WTC11 (cell line): ENCODE measurements around the gene SLC17A8. TPM values are rescaled to one million over a fixed set of nuclear protein-coding genes. Genes with fewer than 3 reads are reported as not detected.

Experiments
- ATAC-seq: fragments of 200-7000 bp; cut with Tn5 transposase; 2 replicates; pipeline ENCODE4 v1.10.0; 2021; ENCODE audit warnings: mild to moderate bottlenecking, moderate library complexity
- CTCF ChIA-PET: fragments of 300-600 bp; sonication (Branson Sonifier 250); formaldehyde crosslinking; loops from one replicate; lab custom pipeline; 2021; ENCODE audit warnings: antibody characterized with exemption; lab: Charles Lee
- POLR2A ChIA-PET: fragments of 350-600 bp; sonication (Branson Sonifier 250); formaldehyde crosslinking; loops from one replicate; lab custom pipeline; 2021; ENCODE audit warnings: antibody characterized with exemption; lab: Charles Lee
- DNase-seq: peaks from one replicate; pipeline ENCODE4 v3.0.0; 2021; ENCODE audit warnings: low spot score
- H3K27ac Mint-ChIP-seq: 2 replicates; pipeline ENCODE4 v1.8.0; 2021; ENCODE audit warnings: mixed read lengths
- H3K27me3 Mint-ChIP-seq: 2 replicates; pipeline ENCODE4 v1.8.0; 2021; ENCODE audit warnings: low read depth, mild to moderate bottlenecking, moderate library complexity, mixed read lengths
- H3K36me3 Mint-ChIP-seq: 2 replicates; pipeline ENCODE4 v1.8.0; 2021; ENCODE audit warnings: mixed read lengths
- H3K4me1 Mint-ChIP-seq: 2 replicates; pipeline ENCODE4 v1.8.0; 2022; ENCODE audit warnings: mixed read lengths
- H3K4me3 Mint-ChIP-seq: 2 replicates; pipeline ENCODE4 v1.8.0; 2021; ENCODE audit warnings: mild to moderate bottlenecking, moderate library complexity, mixed read lengths
- H3K9me3 Mint-ChIP-seq: 2 replicates; pipeline ENCODE4 v1.8.0; 2021; ENCODE audit warnings: mixed read lengths
- CBFB ChIP-seq: sonication (generic); formaldehyde crosslinking; IDR thresholded peaks from 2 replicates; pipeline ENCODE4 v1.8.1; 2022; ENCODE audit warnings: mild to moderate bottlenecking, low read depth, missing genetic modification reagents
- CREB1 ChIP-seq: sonication (generic); formaldehyde crosslinking; IDR thresholded peaks from 2 replicates; pipeline ENCODE4 v1.8.0; 2023; ENCODE audit warnings: mild to moderate bottlenecking, missing genetic modification reagents
- ELF4 ChIP-seq: sonication (generic); formaldehyde crosslinking; IDR thresholded peaks from 2 replicates; pipeline ENCODE4 v1.8.1; 2022; ENCODE audit warnings: low read depth, mild to moderate bottlenecking, moderate library complexity, missing genetic modification reagents
- ETV6 ChIP-seq: sonication (generic); formaldehyde crosslinking; IDR thresholded peaks from 2 replicates; pipeline ENCODE4 v1.8.1; 2022; ENCODE audit warnings: mild to moderate bottlenecking, missing genetic modification reagents
- FOXP1 ChIP-seq: sonication (generic); formaldehyde crosslinking; IDR thresholded peaks from 2 replicates; pipeline ENCODE4 v1.8.0; 2022; ENCODE audit warnings: missing genetic modification reagents, mild to moderate bottlenecking, moderate library complexity, borderline replicate concordance
- GTF2I ChIP-seq: fragments of 250-450 bp; sonication (Bioruptor Pico); conservative IDR thresholded peaks from 2 replicates; pipeline ENCODE4 v1.4.0; 2021; ENCODE audit warnings: mild to moderate bottlenecking
- JUN ChIP-seq: sonication (generic); formaldehyde crosslinking; IDR thresholded peaks from 2 replicates; pipeline ENCODE4 v1.8.0; 2023; ENCODE audit warnings: mild to moderate bottlenecking, missing genetic modification reagents
- NR1H2 ChIP-seq: sonication (generic); formaldehyde crosslinking; IDR thresholded peaks from 2 replicates; pipeline ENCODE4 v1.9.0; 2021; ENCODE audit warnings: mild to moderate bottlenecking, moderate library complexity, missing genetic modification reagents
- RELA ChIP-seq: sonication (generic); formaldehyde crosslinking; IDR thresholded peaks from 2 replicates; pipeline ENCODE4 v1.8.1; 2022; ENCODE audit warnings: missing genetic modification reagents, mild to moderate bottlenecking, borderline replicate concordance
- SMAD4 ChIP-seq: sonication (generic); formaldehyde crosslinking; IDR thresholded peaks from 2 replicates; pipeline ENCODE4 v1.8.0; 2022; ENCODE audit warnings: mild to moderate bottlenecking, missing genetic modification reagents
- ZNF138 ChIP-seq: sonication (generic); formaldehyde crosslinking; conservative IDR thresholded peaks from 2 replicates; pipeline ENCODE4 v1.8.1; 2022; ENCODE audit warnings: mild to moderate bottlenecking, moderate library complexity, missing genetic modification reagents
- ZNF317 ChIP-seq: sonication (generic); formaldehyde crosslinking; IDR thresholded peaks from 2 replicates; pipeline ENCODE4 v1.8.1; 2023; ENCODE audit warnings: low read depth, mild to moderate bottlenecking, moderate library complexity, missing genetic modification reagents, borderline replicate concordance
- total RNA-seq: library from RNA; stranded (reverse); gene quantifications from 3 replicates; pipeline ENCODE4 v1.2.3, GENCODE V29; 2021
- TF ChIP-seq, protein P1 (sequence below): sonication (generic); formaldehyde crosslinking; IDR thresholded peaks from 2 replicates; pipeline ENCODE4 v1.8.1; 2022; ENCODE audit warnings: low read depth, missing genetic modification reagents, borderline replicate concordance
- TF ChIP-seq, protein P2 (sequence below): fragments of 250-450 bp; sonication (Bioruptor Pico); IDR thresholded peaks from 2 replicates; pipeline ENCODE4 v1.9.0; 2021; ENCODE audit warnings: mild to moderate bottlenecking
- TF ChIP-seq, protein P3 (sequence below): fragments of 250-450 bp; sonication (Bioruptor Pico); IDR thresholded peaks from 2 replicates; pipeline ENCODE4 v1.9.0; 2021; ENCODE audit warnings: mild to moderate bottlenecking
- TF ChIP-seq, protein P4 (sequence below): fragments of 250-450 bp; sonication (Bioruptor Pico); IDR thresholded peaks from 2 replicates; pipeline ENCODE4 v2.1.2; 2022; ENCODE audit warnings: mild to moderate bottlenecking, moderate library complexity
- TF ChIP-seq, protein P5 (sequence below): sonication (generic); formaldehyde crosslinking; IDR thresholded peaks from 2 replicates; pipeline ENCODE4 v1.8.1; 2022; ENCODE audit warnings: mild to moderate bottlenecking, moderate library complexity, missing genetic modification reagents

SLC17A8 gene
- total RNA-seq, 1 experiment from 2014 or later, result 0.26 TPM

DNA sequence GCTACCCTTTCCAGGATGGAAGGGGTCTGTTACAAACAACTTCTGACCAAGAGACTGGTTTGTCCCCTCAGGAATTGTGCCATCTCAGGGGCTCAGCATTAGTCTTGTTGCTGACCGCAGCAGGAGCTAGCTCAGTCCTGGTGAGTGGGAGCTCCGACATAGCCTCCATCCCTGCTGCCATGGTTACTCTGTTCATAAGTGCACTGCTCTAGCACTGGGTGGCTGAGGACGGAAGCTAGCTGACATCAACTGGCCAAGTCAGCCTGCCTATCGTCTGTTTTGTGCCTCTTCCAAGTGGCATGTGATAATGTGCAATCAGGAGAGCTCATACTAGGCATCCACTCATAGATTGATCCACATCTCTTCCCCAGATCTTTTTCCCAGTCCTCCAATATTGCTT lies 7.5 kb downstream of the SLC17A8 start:
- Mint-ChIP-seq H3K9me3 (peaks cover under 1% of the 10 kb centered on the region; the same call in 1 of the 2 replicates), H3K36me3 (peaks cover under 1% of the 10 kb centered on the region), H3K4me3 (no peak overlapping the region), H3K27ac (no peak overlapping the region), H3K27me3 (peaks cover 4% of the 10 kb centered on the region; the same call in 1 of the 2 replicates), H3K4me1 (peaks cover 6% of the 10 kb centered on the region; the same call in 1 of the 2 replicates)
- CTCF ChIA-PET, result interaction anchor here (2.7 kb wide), 1 partner anchor 40 kb away, joined by 11 read pairs; no protein-coding TSS in a partner anchor
- DNase-seq (no peak), ATAC-seq (no peak)
- POLR2A ChIA-PET, result no interaction called here
- TF ChIP-seq JUN (CRISPR knock-in tag) (no peak), NR1H2 (CRISPR knock-in tag) (no peak), GTF2I (CRISPR knock-in tag) (no peak), ZNF317 (no peak), ELF4 (CRISPR knock-in tag) (no peak)
- TF ChIP-seq, protein P1, sequence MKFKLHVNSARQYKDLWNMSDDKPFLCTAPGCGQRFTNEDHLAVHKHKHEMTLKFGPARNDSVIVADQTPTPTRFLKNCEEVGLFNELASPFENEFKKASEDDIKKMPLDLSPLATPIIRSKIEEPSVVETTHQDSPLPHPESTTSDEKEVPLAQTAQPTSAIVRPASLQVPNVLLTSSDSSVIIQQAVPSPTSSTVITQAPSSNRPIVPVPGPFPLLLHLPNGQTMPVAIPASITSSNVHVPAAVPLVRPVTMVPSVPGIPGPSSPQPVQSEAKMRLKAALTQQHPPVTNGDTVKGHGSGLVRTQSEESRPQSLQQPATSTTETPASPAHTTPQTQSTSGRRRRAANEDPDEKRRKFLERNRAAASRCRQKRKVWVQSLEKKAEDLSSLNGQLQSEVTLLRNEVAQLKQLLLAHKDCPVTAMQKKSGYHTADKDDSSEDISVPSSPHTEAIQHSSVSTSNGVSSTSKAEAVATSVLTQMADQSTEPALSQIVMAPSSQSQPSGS (CRISPR knock-in tag), result no peak
- TF ChIP-seq, protein P2, sequence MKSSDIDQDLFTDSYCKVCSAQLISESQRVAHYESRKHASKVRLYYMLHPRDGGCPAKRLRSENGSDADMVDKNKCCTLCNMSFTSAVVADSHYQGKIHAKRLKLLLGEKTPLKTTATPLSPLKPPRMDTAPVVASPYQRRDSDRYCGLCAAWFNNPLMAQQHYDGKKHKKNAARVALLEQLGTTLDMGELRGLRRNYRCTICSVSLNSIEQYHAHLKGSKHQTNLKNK, result no peak
- TF ChIP-seq, protein P3, sequence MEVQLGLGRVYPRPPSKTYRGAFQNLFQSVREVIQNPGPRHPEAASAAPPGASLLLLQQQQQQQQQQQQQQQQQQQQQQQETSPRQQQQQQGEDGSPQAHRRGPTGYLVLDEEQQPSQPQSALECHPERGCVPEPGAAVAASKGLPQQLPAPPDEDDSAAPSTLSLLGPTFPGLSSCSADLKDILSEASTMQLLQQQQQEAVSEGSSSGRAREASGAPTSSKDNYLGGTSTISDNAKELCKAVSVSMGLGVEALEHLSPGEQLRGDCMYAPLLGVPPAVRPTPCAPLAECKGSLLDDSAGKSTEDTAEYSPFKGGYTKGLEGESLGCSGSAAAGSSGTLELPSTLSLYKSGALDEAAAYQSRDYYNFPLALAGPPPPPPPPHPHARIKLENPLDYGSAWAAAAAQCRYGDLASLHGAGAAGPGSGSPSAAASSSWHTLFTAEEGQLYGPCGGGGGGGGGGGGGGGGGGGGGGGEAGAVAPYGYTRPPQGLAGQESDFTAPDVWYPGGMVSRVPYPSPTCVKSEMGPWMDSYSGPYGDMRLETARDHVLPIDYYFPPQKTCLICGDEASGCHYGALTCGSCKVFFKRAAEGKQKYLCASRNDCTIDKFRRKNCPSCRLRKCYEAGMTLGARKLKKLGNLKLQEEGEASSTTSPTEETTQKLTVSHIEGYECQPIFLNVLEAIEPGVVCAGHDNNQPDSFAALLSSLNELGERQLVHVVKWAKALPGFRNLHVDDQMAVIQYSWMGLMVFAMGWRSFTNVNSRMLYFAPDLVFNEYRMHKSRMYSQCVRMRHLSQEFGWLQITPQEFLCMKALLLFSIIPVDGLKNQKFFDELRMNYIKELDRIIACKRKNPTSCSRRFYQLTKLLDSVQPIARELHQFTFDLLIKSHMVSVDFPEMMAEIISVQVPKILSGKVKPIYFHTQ (CRISPR knock-in tag), result no peak
- TF ChIP-seq, all 79 proteins: peak for 0

DNA sequence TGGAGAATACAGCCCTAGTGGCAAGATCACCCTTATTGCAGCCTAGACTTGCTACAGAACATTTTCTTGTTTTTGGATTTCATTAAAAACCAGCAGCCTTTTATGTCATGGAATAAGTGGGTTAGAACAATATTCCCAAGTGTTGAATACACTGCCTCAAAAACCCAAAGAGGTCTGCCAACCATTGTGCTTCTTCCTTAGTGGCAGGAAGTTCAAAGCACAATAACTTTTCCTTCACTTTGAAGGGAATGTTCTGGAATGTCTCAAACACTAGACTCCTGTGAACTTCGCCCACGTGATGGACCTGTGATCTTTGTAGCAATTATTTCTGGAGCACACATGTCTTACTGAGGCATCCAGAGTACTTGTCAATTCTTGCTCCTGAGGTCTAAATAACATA lies 8.5 kb downstream of the SLC17A8 start:
- ChIA-PET POLR2A (no interaction called here), CTCF (interaction anchor here (1.7 to 2.7 kb wide), 2 partner anchors 39 to 40 kb away, joined by 4 to 11 read pairs; no protein-coding TSS in a partner anchor)
- Mint-ChIP-seq H3K27me3 (peaks cover 5% of the 10 kb centered on the region), H3K27ac (no peak overlapping the region), H3K9me3 (peaks cover 5% of the 10 kb centered on the region), H3K4me3 (no peak overlapping the region), H3K4me1 (peaks cover 10% of the 10 kb centered on the region), H3K36me3 (peaks cover 5% of the 10 kb centered on the region)
- TF ChIP-seq FOXP1 (CRISPR knock-in tag) (no peak), ZNF138 (CRISPR knock-in tag) (no peak), SMAD4 (CRISPR knock-in tag) (no peak), CREB1 (no peak), CBFB (no peak)
- TF ChIP-seq, protein P4, sequence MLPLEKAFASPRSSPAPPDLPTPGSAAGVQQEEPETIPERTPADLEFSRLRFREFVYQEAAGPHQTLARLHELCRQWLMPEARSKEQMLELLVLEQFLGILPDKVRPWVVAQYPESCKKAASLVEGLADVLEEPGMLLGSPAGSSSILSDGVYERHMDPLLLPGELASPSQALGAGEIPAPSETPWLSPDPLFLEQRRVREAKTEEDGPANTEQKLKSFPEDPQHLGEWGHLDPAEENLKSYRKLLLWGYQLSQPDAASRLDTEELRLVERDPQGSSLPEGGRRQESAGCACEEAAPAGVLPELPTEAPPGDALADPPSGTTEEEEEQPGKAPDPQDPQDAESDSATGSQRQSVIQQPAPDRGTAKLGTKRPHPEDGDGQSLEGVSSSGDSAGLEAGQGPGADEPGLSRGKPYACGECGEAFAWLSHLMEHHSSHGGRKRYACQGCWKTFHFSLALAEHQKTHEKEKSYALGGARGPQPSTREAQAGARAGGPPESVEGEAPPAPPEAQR (CRISPR knock-in tag), result no peak
- no peak for DNase-seq
- ATAC-seq, result no peak

DNA sequence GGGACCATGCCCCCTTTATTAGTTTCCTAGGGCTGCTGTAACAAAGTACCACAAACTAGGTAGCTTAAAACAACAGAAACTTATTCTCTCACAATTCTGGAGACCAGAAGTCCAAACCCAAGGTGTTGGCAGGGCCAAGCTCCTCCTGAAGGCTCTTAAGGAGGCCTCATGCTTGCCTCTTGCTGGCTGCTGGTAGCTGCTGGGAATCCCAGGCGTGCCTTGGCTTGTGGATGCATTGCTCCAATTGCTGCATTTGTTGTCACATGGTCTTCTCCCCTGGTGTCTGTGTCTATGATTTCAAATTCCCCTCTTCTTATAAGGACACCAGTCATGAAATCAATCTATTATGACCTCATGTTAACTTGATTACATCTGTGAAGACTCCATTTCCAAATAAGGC lies 11.2 kb downstream of the SLC17A8 start:
- H3K4me3 Mint-ChIP-seq, result no peak overlapping the region
- DNase-seq (no peak), ATAC-seq (no peak)
- no peak overlapping the region for H3K27ac Mint-ChIP-seq
- ChIA-PET POLR2A (no interaction called here), CTCF (no interaction called here)
- peaks cover 28% of the 10 kb centered on the region for H3K4me1 Mint-ChIP-seq
- TF ChIP-seq RELA (CRISPR knock-in tag), result no peak
- TF ChIP-seq, protein P5, sequence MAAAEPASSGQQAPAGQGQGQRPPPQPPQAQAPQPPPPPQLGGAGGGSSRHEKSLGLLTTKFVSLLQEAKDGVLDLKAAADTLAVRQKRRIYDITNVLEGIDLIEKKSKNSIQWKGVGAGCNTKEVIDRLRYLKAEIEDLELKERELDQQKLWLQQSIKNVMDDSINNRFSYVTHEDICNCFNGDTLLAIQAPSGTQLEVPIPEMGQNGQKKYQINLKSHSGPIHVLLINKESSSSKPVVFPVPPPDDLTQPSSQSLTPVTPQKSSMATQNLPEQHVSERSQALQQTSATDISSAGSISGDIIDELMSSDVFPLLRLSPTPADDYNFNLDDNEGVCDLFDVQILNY (CRISPR knock-in tag), result no peak
- TF ChIP-seq ETV6, result no peak
- H3K9me3 Mint-ChIP-seq, result peaks cover 5% of the 10 kb centered on the region
- H3K27me3 Mint-ChIP-seq, result peaks cover 31% of the 10 kb centered on the region
- peaks cover 5% of the 10 kb centered on the region for H3K36me3 Mint-ChIP-seq
